ENCODE data around the gene MAGEA9B.
"Not testable (repeated sequence)": the region's sequence is repeated elsewhere in the genome, so short reads cannot be mapped to it uniquely, and the experiment has no call there.

MAGEA9B gene, protein sequence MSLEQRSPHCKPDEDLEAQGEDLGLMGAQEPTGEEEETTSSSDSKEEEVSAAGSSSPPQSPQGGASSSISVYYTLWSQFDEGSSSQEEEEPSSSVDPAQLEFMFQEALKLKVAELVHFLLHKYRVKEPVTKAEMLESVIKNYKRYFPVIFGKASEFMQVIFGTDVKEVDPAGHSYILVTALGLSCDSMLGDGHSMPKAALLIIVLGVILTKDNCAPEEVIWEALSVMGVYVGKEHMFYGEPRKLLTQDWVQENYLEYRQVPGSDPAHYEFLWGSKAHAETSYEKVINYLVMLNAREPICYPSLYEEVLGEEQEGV

DNA sequence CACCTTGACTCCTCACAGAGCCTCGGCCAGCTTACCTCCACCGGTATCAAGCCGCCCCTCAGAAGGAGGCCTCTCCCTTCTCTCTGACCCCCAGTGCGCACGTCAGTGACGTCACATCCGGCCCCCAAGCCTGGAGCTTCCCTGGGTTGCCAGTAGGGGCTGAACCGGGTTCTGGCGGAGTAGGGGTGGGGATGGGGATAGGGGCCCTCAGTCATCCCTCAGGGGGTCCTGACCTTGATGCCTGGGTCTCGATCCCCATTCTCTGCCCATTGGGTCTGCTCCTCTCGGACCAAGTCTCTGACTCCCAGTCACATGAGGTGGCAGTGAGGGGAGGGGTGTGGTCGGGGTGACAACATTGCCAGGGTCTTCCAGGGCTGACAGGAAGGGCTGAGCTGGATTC, at the start of gene MAGEA9B:
Gene MAGEA9B, minus strand, starts transcription at position 101 of the 400 bp plus-strand sequence. CDS start 4,280 bp downstream, outside the sequence.
- DNase-seq (ENCODE audit: low read depth in 2 of 2), result not testable (repeated sequence)

DNA sequence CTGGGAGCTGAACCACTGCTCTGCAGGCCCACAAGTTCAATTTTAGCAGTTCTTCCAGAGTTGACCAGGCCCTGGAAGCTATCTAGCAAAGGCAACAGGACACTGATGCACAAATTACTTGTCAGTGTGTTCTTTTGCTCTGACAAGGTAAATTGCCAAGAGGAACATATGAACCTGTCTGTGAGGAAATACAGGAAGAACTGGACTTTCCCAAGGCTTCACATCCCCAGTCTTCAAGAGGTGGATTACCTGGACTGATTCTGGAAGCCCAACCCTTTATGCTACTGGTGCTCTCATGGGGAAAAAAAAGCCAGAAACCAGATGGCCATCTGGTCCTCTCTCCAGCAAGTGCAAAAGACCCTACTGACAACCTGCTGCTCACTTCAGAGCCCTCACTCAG, 46.3 kb upstream of the MAGEA9B start:
- no peak for DNase-seq (ENCODE audit: low read depth in 2 of 2)

DNA sequence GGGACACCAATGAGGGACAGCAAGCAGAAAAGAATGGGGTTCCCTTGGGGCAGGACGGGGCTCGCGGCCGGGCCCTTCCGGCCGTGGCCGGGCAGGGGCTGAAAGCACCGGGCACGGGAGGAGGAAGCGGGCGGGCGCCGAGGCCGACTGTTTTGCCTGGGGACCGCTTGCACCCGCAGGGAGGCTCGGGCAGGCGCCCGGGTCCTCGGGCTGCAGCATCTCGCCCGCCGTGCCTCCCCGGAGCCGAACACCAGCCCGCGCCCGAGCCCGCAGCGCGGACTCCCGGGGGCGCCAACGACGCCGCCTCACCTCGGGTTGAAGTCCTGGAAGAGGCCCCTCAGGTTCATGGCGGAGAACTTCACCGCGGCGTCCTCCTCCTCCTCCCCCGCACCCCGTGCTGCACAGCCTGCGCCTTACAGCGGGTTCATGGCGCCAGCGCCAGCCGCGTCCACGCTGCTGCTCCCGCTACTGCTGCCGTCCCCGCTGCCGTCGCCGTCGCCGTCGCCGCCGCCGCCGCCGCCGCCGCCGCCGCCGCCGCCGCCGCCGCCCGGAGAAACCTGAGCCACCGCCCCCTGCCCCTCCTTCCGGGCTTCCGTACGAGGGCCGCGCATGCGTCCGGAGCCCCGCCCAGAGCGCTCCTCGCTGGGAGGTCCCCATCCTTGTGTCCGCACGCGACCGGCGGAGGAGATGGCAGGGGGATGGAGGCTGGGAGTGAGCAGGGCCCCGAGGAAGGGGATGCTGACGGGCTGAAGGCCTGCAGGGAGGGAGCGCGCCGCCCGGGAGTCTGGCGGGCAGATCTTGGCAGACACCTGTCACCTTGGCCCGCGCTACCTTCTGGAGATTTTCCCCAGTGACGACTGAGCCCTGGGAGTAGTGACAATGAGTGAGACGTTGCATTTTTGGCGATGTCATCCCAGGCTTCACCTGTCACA, 44.2 kb upstream of the MAGEA9B start, which contains the start of gene TMEM185A:
Gene TMEM185A, minus strand, starts transcription at position 559 of the 932 bp plus-strand sequence. Its CDS starts 212 bp downstream, at position 347.
- DNase-seq (ENCODE audit: low read depth in 2 of 2), result peak; percentile 34 to 37

DNA sequence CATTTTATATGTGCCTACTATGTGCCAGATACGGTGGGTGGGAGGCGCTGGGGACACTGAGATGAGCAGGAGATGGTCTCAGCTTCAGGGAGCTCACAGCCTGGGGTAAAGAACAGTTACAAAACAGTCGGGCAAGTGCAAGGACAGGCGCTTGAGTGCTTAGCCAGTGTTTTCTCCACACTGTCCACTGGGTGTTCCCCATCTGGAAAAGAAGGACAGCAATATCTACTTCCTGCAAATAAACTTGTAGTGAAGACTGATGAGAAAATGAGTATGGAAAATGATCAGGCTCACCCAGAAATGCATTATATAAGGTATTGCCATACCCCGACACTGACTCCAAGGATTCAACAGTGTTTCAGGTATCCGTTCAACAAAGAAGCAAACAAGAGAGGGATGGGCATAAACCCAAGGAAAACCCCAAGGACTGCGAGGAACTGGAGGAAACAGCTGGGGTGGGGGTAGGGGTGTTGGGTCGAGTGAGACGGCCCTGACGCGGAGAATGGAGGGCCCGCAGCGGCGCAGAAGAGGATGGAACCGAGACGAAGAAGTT, 43.5 kb upstream of the MAGEA9B start:
- no peak for DNase-seq (ENCODE audit: low read depth in 2 of 2)

DNA sequence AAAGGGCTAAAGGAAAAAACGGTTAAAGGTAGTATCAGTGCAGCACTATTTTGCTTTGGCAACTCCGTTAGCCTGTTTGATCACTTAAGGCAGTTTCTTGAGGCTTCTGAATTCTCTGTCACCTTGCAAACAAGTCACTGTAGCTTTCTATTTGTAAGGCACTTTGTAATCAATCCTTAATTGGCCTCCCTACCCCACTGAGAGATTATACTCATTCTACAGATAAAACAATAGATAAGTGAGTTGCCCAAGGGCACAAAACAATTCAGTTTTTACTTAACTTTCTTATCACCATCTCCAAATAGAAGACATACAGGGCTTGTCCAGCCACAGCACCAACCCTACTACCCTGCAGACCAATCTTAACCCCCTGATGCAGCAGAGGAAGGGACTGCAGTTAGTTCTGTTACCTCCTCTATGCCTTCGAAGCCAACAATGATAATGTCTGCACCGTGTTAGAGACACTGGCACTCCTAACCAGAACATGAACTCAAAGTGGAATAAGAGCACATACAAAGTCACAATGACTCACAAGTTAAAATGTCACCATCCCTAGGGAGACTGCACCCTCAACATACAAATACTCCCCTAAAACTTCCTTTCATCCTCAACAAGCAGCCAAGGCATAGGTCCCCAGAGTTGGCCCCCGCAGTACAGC, 42.6 kb upstream of the MAGEA9B start:
- DNase-seq (ENCODE audit: low read depth in 2 of 2), result no peak

DNA sequence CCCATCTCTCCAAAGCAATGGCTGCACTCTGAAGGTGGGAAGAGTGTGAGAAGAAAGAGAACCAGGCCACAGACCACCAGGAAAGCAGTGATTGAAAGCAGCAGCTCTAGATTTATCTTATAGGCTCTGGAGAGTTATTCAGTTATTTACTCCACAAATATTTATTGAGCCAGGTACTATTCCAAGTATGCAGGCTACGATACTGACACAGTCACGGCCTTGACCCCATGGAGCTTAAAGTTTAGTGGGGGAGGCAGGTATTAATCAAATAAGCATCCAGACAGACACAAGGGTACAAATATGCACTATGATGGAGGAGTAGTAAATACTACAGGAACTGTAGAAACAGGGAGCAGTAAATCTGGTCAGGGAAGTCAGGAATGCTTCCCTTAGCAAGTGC, 41.5 kb upstream of the MAGEA9B start:
- DNase-seq (ENCODE audit: low read depth in 2 of 2), result no peak

DNA sequence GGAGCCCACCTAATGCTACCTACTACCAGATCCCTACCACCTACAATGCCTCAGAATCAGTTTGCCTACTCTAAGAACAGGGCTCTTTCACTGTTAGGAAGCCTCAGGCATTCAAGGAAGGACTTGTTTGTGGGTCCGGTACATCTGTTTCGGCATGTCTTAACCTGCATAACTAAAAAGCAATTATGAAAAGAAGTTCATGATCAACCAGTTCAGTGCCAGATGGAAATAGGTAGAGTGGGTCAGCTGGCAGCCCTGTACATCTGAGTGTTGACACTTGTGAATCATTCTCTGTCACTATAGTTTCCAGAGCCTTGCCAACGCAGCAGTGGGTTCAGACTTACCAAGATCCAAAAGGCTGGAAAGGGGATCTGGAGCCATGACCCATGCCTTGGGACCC, 41.0 kb upstream of the MAGEA9B start:
- DNase-seq (ENCODE audit: low read depth in 2 of 2), result no peak

DNA sequence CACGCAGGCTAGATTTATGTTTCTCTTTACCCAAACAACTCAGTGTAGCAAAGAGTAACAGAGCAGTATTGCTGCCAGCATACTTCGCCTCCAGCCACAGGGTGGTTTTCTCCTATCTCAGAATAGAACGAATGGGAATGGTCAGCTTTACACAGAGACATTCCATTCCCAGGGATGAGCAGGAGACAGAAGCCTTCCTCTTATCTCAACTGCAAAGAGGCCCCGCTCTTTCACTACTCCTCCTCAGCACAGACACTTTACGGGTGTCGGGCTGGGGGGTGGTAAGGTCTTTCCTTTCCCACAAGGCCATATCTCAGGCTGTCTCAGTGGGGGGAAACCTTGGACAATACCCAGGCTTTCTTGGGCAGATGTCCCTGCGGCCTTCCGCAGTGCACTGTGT, 39.6 kb upstream of the MAGEA9B start:
- not testable (repeated sequence) for DNase-seq (ENCODE audit: low read depth in 2 of 2)

DNA sequence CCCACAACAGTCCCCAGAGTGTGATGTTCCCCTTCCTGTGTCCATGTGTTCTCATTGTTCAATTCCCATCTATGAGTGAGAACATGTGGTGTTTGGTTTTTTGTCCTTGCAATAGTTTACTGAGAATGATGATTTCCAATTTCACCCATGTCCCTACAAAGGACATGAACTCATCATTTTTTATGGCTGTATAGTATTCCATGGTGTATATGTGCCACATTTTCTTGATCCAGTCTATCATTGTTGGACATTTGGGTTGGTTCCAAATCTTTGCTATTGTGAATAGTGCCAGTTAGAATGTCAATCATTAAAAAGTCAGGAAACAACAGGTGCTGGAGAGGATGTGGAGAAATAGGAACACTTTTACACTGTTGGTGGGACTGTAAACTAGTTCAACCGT, 32.4 kb upstream of the MAGEA9B start:
- DNase-seq (ENCODE audit: low read depth in 2 of 2), result not testable (repeated sequence)

DNA sequence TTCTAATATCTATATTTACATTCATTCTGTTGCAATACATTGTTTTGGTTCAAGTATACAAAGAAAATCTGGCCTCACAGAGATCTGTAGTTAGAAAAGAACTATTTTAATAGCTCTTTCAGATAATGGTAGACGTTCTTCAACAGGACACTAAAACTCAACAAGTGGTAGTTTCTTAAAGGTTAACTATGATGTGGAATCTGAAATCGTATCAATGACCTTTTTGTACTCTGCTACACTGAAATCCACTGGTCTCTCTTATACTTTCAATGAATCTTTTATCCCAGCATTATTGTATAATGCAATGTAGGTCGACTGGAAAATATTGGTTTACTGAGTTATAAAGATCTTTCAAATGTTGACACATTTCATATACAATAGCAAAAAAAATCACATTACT, 31.6 kb upstream of the MAGEA9B start:
- DNase-seq (ENCODE audit: low read depth in 2 of 2), result no peak

DNA sequence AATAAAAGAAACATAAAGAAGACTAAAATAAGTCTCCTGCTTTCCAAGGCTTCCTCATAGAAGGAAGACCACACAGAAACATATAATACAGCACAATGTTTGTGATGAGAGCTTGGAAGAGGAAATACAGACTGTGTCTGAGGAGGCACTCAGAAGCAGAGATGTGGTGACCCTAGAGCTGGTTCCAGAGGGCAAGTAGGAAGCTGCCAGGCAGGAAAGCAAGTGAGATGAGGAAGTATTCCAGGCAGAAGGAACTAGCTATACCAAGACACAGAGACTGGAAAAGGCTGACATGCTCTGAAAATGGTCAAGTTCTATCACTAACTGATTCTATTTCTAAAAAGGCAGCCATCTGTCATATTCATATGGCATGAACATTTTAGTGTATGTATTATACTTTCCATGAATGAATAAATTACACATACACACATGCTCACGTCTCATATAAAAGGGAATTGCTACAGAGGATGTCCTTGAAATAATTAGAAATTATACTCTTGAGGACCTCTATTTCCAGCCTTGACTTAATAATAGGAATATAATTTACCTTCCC, 24.4 kb upstream of the MAGEA9B start:
- no peak for DNase-seq (ENCODE audit: low read depth in 2 of 2)

DNA sequence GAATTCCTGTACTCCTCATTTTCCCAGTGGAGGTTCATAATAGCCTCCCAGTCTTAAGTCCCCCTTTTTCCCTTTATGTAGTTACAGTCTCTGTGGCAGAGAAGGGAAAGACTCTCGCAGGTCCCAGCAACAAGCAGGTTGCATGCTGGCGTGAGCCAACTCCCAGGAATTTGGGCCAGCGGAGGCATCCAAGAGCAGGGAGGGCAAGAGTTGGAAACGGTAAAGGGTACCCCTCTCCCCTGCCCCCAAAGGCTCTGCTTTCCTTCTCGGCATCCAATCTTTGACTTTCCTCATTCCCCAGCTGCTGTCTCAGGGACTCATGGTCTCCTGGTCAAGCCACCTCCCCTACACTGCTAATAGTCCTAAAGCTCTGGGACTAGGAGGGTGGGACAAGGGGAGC, 23.3 kb upstream of the MAGEA9B start:
- DNase-seq (ENCODE audit: low read depth in 2 of 2), result no peak

DNA sequence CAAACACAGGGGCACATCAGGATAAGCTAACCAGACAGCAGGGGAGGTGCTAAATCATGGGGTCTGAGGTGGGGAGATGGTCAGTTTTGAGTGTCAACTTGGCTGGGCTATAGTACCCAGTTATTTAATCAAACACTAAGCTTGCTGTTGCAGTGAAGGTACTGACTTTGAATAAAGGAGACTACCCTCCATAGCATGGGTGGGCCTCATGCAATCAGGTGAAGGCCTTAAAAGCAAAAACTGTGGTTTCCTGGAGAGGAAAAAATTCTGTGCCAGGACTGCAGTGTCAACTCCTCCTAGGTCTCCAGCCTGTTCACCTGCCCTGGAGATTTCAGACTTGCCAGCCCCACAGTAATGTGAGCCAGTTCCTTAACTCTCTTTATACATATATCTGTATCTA, 20.4 kb upstream of the MAGEA9B start:
- no peak for DNase-seq (ENCODE audit: low read depth in 2 of 2)

DNA sequence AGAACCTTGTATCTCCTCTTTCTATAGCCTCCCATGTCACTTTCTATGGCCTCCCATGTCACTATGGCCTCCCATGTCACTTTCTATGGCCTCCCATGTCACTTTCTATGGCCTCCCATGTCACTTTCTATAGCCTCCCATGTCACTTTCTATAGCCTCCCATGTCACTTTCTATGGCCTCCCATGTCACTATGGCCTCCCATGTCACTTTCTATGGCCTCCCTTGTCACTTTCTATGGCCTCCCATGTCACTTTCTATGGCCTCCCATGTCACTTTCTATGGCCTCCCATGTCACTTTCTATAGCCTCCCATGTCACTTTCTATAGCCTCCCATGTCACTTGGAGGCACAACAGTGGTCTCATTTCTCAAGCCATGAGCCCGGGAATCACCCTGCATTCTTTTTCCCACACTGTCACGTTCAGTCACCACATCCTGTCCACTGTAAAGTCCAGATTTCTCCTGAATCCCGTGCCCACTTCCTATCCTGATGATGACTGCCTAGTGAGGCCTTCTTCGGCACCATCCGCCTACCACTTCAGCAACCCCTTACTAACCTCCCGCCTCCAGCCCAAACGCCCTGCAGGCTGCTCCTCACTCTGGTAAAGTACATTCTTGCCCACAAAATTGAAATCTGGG, 18.1 kb upstream of the MAGEA9B start:
- not testable (repeated sequence) for DNase-seq (ENCODE audit: low read depth in 2 of 2)

DNA sequence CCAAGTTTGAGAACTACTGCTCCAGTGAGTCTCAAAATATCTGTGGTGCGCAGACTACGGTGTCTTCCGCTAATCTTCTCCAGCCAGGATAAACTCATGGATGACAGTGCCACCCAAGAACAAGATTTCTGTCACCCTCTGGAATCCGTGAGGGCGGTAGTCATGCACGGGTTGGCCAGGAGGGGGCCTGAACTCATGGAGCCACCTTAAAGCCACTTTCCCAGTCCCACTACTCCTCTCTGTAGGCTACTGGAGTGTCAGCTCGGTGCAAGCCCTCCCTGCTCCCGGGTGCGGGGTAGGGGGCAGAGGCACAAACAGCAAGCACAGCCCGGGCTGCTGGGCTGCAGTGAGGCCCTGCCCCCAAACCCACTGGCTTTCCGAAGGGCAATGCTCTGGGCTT, 11.3 kb upstream of the MAGEA9B start:
- not testable (repeated sequence) for DNase-seq (ENCODE audit: low read depth in 2 of 2)

DNA sequence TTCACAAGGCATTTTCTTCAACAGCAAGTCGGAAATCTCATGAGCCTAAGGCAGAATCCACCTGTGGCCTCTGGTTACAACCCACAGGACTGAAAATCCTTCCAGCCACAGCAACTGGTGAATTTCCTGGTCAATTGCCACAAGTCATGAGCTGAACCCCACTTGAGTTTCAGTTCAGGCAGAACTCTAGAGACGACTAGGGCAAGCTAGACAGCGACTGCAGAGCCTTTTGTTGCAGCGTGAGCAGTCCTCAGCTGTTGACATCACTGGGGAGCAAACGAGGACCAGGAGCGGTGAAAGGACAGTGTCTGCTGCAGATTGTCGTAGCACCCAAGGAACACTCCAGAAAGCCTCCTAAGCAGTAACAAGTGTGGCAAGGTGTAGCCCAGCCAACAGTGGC, 8.7 kb upstream of the MAGEA9B start:
- DNase-seq (ENCODE audit: low read depth in 2 of 2), result not testable (repeated sequence)

DNA sequence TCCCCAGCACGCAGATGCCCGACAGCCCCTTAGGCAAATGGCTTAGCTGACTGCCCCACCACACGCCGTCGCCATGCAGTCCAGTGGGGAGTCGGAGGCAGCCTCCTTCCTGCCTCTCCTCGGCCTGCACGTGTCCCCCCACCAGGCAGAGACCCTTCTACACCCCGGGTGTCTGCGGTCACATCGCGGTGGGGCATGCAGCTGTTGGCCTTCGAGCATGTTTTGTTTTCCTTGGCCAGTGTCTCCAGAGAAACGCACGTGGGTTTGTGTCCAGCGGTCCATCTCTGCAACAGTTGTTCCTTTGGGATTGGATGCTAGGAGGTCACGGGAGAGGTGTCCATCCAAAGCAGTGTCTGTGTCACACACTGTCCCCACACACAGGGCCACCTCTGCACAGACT, 8.0 kb upstream of the MAGEA9B start, which contains the start of gene HSFX2:
Gene HSFX2, minus strand, starts transcription at position 101 of the 400 bp plus-strand sequence. CDS start 614 bp downstream, outside the sequence.
- DNase-seq (ENCODE audit: low read depth in 2 of 2), result not testable (repeated sequence)

DNA sequence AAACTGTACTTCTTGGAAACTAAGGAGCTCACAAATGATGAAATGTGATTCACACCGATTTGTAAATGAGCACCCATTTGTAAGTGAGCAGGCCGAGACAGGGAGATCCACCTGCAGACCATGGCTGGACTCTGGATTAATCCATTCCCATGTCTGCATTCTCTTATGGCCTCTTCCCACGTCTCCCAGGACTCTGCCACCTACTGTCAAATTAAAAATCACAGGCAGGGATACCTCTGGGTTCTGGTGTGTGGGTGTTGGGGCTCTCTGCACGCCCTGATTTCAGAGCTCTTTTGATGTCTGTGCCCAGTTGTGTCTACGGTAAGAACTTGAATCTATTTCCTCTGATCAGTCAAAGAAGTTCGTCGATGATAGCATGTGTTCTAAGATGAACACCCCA, 3.7 kb upstream of the MAGEA9B start:
- DNase-seq (ENCODE audit: low read depth in 2 of 2), result not testable (repeated sequence)

DNA sequence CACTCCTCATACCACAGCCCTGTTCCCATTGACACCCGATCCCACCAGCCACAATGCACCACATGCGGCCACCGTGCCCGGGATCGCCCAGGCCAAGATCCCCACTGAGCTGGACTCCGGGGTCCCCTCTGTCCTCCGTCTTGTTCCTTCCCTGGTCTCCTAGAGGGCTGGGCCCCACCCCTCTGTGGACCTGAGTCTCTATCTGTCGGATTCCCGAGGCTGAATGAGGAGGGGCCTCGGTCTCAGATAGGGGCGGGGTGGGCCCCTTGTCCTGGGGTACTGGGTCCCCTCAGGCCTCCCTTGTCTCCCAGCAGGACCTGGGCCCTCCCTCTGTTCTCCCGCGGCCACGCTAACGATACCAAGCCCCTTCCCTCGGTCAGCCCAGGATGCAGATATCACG, 1.6 kb downstream of the MAGEA9B start:
- DNase-seq (ENCODE audit: low read depth in 2 of 2), result not testable (repeated sequence)

DNA sequence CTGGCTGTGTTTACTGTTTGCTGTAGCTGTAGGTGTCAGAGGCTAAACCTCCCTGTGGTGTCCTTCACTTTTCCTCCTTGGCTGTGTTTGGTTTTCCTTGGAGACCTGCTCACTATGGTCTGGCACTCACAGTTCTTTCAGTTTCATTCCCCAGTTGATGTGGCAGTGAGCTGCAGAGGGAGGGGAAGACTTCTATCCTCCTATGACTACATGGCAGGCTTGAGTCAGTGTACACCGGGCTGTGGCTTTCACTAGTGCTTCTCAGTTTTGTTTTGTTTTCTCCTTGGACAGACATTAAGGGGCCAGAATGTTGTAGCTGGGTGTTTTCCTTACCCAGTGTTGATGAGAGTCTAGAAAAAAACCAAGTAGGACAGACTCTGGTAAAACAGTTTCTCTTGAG, 13.8 kb downstream of the MAGEA9B start:
- DNase-seq (ENCODE audit: low read depth in 2 of 2), result not testable (repeated sequence)

DNA sequence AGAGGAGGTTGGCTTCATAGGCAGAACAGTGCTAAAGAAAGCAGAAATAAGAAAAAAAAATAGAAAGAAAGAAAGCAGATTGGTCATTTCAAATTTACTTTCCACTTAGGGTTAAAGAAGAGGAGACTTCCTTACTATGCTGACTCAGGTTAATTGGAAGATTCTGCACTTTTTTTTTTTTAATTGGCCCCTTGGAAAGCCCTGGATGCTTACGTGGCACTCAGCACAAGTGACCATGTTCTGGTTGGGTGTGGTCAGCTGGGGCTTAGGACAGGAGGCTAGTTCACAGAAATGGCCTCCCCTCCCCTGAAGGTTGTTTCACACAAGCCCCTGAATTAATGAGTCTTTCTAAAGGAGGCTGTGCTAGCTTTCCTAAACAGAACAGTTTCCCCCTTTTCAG, 14.5 kb downstream of the MAGEA9B start:
- no peak for DNase-seq (ENCODE audit: low read depth in 2 of 2)
